GM12801 (cell line): ENCODE data around the gene CCDC57.

ENCODE experiments used
- CTCF ChIP-seq: IDR thresholded peaks from one replicate; pipeline ENCODE4 v1.5.1; 2011; ENCODE audit warnings: control low read depth; ENCODE audit not compliant: insufficient read length; ENCODE audit errors: extremely low read depth

The CCDC57 gene

GRCh38 chr17:82225368-82226029, 12.9 kb upstream of the CCDC57 start:
- no peak for TF ChIP-seq CTCF

- TF ChIP-seq CTCF, result no peak
Observed at GRCh38 chr17:82224666-82225065, 12.0 kb upstream of the CCDC57 start.

GRCh38 chr17:82223517-82223916, 10.9 kb upstream of the CCDC57 start:
- no peak for TF ChIP-seq CTCF

GRCh38 chr17:82222816-82223215, 10.2 kb upstream of the CCDC57 start:
- no peak for TF ChIP-seq CTCF

- no peak for TF ChIP-seq CTCF
Observed at GRCh38 chr17:82221341-82221902, 8.8 kb upstream of the CCDC57 start.

GRCh38 chr17:82219753-82220709, 7.4 kb upstream of the CCDC57 start:
- TF ChIP-seq CTCF, result no peak

GRCh38 chr17:82219083-82219482, 6.4 kb upstream of the CCDC57 start:
- no peak for TF ChIP-seq CTCF
